ENCODE measurements around the gene MYO18B.

MYO18B gene

GRCh38 chr22:25714739-25715138, 27.2 kb upstream of the MYO18B start:
- no peak for DNase-seq

DNA sequence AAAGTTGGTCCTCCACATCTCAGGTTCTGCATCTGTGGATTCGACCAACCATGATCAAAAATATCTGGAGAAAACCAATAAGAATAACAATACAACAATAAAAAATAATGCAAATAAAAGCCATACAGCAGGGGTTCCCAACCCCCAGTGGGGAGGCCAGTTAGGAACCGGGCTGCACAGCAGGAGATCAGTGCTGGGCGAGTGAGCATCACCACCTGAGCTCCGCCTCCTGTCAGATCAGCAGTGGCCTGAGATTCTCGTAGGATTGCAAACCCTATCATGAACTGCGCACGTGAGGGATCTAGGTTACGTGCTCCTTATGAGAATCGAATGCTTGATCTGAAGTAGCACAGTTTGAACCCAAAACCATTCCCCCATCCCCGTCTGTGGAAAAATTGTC, 25.4 kb upstream of the MYO18B start:
- no peak for DNase-seq

- DNase-seq = no peak
Measured at GRCh38 chr22:25718135-25718840, 23.7 kb upstream of the MYO18B start.

- DNase-seq = no peak
Measured at GRCh38 chr22:25722223-25722622, 19.8 kb upstream of the MYO18B start.

DNA sequence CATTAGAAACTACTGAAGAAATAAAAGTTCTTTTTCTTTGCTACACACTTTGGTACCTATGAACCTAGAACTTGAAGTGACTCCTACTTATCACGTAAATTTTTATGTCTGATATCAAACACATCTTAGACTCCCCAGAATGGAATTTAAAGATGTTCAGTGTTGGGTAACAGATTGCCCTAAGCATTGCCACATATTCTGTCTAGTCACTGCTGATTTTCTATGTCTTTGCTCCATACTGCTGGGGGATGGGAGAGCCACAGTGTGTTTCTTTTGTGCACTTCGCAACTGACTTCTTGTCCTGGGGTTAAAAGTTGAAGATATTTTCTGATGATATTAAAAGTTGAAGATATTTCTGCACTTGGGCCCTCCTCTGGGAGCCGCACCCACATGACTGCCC, 19.4 kb upstream of the MYO18B start:
- DNase-seq = no peak

DNA sequence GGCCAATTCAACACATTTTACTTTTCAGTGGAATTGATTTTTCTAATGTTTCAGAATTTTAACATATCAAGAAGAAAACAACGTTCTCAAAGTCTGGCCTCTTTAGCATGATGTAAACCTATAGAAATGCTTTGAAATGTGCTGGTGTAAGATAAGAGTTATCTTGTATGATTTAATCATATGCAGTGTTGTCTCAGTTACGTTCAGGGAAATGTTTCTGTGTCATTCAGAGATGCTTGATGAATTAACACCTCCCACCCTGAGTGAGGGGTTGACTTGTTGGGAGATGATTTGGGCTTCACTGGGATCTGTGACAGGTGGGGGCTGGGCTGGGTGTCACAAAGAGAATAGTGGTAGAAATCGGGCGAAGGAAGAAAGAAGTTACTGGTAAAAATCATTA, 15.7 kb upstream of the MYO18B start:
- DNase-seq = no peak

DNA sequence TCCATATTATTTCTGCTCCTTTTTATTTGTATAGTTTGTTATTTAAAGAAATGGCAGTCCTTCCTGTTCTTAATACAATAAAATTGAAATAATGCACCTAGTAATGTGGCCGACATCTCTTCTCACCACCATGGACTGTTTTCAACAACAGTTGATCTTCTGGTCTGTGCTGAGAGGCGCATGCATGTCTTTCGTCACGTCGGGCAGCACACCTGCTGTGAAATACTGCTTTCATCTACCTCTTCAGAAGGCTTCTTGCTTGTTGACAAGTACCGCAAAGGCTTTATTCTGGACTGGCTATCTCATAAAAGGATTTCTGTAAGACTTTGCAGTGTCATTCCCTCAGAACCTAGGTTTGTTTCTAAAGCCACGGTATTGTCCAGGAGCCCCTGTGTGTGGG, 13.9 kb upstream of the MYO18B start:
- DNase-seq = no peak

- no peak for DNase-seq
Measured at GRCh38 chr22:25729016-25729995, 12.7 kb upstream of the MYO18B start.

- no peak for DNase-seq
Measured at GRCh38 chr22:25735650-25736049, 6.3 kb upstream of the MYO18B start.

DNA sequence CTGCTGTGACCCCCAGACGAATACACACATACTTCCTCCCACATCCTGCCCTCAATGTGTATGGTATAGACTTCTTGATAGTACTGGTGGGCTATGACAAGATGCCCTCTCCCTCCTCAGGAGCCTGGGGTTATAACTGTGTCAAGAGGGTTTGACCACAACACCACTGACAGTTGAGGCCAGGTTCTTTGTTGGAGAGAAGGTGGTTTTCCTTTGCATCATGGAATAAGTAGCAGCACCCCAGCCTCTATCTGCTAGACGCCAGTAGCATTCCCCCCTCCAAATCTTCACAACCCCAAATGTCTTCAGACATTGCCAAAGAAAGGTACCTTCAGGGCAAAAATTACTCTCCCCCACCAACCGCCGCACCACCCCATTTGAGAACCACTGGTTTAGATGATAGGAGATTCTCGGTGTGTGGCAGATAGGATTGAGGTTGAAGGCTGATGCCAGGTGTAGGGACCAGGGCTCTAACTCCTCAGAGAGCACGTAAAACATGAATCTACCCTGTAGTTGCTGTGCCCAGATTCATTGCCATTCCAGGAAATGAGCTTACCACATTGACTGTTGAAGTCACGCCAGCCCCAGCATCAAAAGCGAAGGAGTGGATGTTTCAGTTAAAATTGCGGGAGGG, 5.5 kb upstream of the MYO18B start:
- DNase-seq = no peak

GRCh38 chr22:25739659-25740344, 2.2 kb upstream of the MYO18B start:
- no peak for DNase-seq

- no peak for DNase-seq
Measured at GRCh38 chr22:25742918-25743708, 1.1 kb downstream of the MYO18B start.

GRCh38 chr22:25744694-25745093, 2.7 kb downstream of the MYO18B start:
- no peak for DNase-seq

DNA sequence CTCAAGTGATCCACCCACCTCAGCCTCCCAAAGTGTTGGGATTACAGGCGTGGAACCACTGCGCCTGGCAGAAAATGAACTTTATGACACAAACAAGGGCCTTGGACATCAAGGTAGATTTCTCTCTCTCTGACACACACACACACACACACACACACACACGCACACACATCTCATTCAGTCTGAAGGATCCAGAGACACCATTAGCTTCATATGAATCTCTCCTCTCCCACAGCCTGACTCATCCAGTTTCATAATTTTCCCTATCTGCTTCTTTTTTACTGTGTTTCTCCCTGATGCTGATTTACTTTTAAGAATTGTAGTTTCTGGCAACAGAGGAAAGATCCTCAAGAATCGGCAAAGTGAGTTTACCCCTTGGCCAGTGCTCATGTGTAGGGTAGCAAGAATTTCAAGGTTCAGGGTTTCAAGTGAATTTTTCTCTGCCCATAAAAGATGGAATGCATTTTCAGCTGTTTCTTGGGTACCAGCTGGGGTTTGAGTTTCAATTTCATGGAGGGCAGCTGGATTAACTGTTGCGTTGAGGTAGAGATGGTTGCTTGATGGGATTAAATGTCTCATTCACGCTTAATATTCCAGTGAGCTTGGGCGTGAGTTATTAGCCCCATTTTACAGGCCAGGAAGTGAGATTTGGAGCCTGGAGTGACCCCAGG, 3.5 kb downstream of the MYO18B start:
- DNase-seq = peak; percentile 38

DNA sequence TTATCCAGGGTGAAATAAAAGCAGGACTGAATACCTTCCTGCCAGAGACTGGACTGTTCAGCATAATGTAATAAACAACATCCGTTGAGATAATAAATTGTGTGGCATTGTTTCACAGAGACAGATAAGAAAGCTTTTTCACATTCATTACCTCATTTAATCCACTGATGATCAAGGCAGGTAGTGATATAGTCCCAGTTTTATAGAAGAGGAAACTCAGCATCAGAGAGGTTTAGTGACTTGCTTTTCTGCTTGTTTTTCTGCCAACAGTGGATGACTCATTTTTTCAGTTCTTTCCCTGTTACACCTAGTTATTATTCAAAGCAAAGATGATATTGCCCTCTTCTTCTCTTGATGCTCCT, 4.0 kb downstream of the MYO18B start:
- peak; percentile 19 for DNase-seq

DNA sequence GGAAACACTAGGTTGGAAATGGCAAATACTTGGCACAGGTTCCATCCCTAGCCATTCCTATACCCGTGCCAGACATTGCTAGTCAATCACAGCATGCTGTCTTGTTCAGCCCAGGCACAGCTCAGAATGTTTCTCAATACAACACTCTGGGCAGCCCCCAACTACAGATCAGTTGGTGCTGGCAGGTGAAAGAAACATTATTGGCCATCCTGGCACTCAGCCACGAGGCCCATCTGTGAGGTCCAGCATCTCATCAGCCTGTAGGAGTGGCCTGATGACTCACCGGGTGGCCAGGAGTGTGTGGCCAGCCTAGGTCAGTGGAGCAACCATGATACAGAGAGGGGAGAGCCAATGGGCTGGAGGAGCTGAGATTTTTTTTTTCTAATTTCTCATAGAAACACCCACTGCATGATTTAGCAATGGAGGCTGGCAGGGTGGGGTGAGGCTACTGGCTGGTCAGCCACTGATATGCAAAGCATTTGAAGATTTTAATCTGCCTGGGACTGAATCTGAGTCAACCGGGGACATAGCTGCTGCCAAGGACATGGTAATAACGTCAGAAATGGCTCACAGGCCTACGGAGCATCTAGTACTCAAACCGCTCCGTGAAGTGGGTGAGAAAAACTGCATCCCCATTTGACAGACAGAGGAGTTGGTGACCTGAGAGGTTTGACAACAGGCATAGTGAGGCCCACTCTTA, 5.4 kb downstream of the MYO18B start:
- peak; percentile 69 for DNase-seq

- DNase-seq = no peak
Measured at GRCh38 chr22:25748140-25748539, 6.2 kb downstream of the MYO18B start.

GRCh38 chr22:25748704-25749103, 6.7 kb downstream of the MYO18B start:
- DNase-seq = no peak

GRCh38 chr22:25749420-25750169, 7.6 kb downstream of the MYO18B start:
- no peak for DNase-seq

- DNase-seq = no peak
Measured at GRCh38 chr22:25750569-25751173, 8.7 kb downstream of the MYO18B start.

Data from fibroblast of upper back skin (primary cell).